ENCODE data around the gene ALOX12B.

DNA sequence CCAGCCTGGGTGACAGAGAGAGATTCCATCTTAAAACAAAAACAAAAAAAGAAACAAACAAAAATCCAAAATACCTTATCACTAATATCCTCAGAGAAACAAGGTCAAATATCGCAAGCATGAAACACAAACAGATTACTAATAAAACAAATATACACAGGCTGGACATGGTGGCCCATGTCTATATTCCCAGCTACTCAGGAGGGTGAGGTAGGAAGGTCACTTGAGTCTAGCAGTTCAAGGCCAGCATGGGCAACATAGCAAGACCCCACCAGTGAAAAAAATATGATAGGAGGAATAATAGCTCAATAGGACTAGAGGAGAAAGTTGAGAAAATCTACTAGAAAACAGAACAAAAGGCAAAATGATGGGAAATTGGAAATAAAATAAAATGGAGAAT lies 55.6 kb downstream of the ALOX12B start:
- no peak for TF ChIP-seq ZFX (IDR thresholded peaks at IDR 0.05)
- TF ChIP-seq, protein P1, sequence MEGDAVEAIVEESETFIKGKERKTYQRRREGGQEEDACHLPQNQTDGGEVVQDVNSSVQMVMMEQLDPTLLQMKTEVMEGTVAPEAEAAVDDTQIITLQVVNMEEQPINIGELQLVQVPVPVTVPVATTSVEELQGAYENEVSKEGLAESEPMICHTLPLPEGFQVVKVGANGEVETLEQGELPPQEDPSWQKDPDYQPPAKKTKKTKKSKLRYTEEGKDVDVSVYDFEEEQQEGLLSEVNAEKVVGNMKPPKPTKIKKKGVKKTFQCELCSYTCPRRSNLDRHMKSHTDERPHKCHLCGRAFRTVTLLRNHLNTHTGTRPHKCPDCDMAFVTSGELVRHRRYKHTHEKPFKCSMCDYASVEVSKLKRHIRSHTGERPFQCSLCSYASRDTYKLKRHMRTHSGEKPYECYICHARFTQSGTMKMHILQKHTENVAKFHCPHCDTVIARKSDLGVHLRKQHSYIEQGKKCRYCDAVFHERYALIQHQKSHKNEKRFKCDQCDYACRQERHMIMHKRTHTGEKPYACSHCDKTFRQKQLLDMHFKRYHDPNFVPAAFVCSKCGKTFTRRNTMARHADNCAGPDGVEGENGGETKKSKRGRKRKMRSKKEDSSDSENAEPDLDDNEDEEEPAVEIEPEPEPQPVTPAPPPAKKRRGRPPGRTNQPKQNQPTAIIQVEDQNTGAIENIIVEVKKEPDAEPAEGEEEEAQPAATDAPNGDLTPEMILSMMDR (conservative IDR thresholded peaks at IDR 0.05), result no peak

Measured in C4-2B (cell line).